Endothelial cell of umbilical vein (primary cell): ENCODE data around the gene SAE1. TPM values are rescaled to one million over a fixed set of nuclear protein-coding genes. Genes with fewer than 3 reads are reported as not detected.
"Not testable (repeated sequence)": the region's sequence is repeated elsewhere in the genome, so short reads cannot be mapped to it uniquely, and the experiment has no call there.

ENCODE experiments used
- BruUV-seq: library from RNA; stranded (reverse); fragments of 400-500 nt; replicated peaks from 2 replicates; lab custom pipeline; 2021; lab: Mats Ljungman, UMichigan
- CTCF ChIA-PET: fragments of 300-600, 350-600 bp; sonication (Branson Sonifier 250); formaldehyde crosslinking; loops from one replicate; lab custom pipeline; 2021; ENCODE audit warnings: antibody characterized with exemption, inconsistent platforms; lab: Charles Lee
- POLR2A ChIA-PET: fragments of 300-600, 350-600 bp; sonication (Branson Sonifier 250); formaldehyde crosslinking; loops from one replicate; lab custom pipeline; 2021; ENCODE audit warnings: antibody characterized with exemption, inconsistent platforms; lab: Charles Lee
- DNase-seq: peaks from one replicate; pipeline ENCODE4 v3.0.0-alpha.2; 2011; ENCODE audit warnings: low read depth, low spot score
- FAIRE-seq: peaks from 2 replicates; lab custom pipeline; 2011; peaks lifted over from hg19 to GRCh38; lab: Jason Lieb, UNC
- H2AFZ ChIP-seq: 2 replicates; pipeline ENCODE4 v1.6.0; 2012; ENCODE audit warnings: low read depth, low read length, control low read depth, inconsistent platforms
- H3K27ac ChIP-seq: 2 replicates; pipeline ENCODE4 v1.5.1; 2011; ENCODE audit warnings: low read depth, mild to moderate bottlenecking, control low read depth, low read length, moderate library complexity; ENCODE audit not compliant: insufficient read depth
- H3K27me3 ChIP-seq, 2 experiments: 2 replicates each; pipeline versions ENCODE4 v1.6.0 to v1.6.1; 2011; ENCODE audit warnings: low read length in 2 of 2, mixed read lengths in 1 of 2; ENCODE audit not compliant: control insufficient read depth in 2 of 2, insufficient read depth in 2 of 2
- H3K36me3 ChIP-seq, 2 experiments: 2 replicates in 1 of 2; 3 replicates in 1 of 2; pipeline ENCODE4 v1.5.1; 2011; ENCODE audit warnings: low read length in 2 of 2, mild to moderate bottlenecking in 1 of 2, moderate library complexity in 1 of 2; ENCODE audit not compliant: control insufficient read depth in 2 of 2, insufficient read depth in 2 of 2; ENCODE audit errors: extremely low read depth in 1 of 2
- H3K4me1 ChIP-seq: 3 replicates; pipeline ENCODE4 v1.5.1; 2011; ENCODE audit warnings: mild to moderate bottlenecking, low read length; ENCODE audit not compliant: control insufficient read depth, insufficient read depth; ENCODE audit errors: extremely low read depth
- H3K4me2 ChIP-seq: 2 replicates; pipeline ENCODE4 v1.6.1; 2011; ENCODE audit warnings: low read length, control low read depth, mixed read lengths; ENCODE audit not compliant: insufficient read depth
- H3K4me3 ChIP-seq, 3 experiments: fragments of 200-600 bp in 1 of 3; sonication (generic), shearing (Covaris generic) in 1 of 3; replicated peaks in 1 of 3; 2 replicates each; pipeline ENCODE4 v1.5.1; 2011 to 2016; ENCODE audit warnings: control low read depth in 3 of 3, low read length in 3 of 3, mild to moderate bottlenecking in 2 of 3, inconsistent platforms in 1 of 3, low read depth in 1 of 3, moderate library complexity in 1 of 3; ENCODE audit not compliant: insufficient read depth in 1 of 3
- H3K79me2 ChIP-seq: 2 replicates; pipeline ENCODE4 v1.6.0; 2012; ENCODE audit warnings: low read length, inconsistent platforms; ENCODE audit not compliant: control insufficient read depth, insufficient read depth
- H3K9ac ChIP-seq: replicated peaks from 2 replicates; pipeline ENCODE3; 2011; ENCODE audit warnings: low read length, control low read depth; ENCODE audit not compliant: insufficient read depth; ENCODE audit errors: extremely low read depth
- H3K9me1 ChIP-seq: replicated peaks from 3 replicates; pipeline ENCODE4 v1.6.0; 2011; ENCODE audit warnings: mild to moderate bottlenecking, low read length; ENCODE audit not compliant: control insufficient read depth, insufficient read depth; ENCODE audit errors: extremely low read depth
- H3K9me3 ChIP-seq: replicated peaks from 2 replicates; pipeline ENCODE4 v1.5.1; 2012; ENCODE audit warnings: low read length, inconsistent platforms; ENCODE audit not compliant: control insufficient read depth, insufficient read depth
- H4K20me1 ChIP-seq: replicated peaks from 2 replicates; pipeline ENCODE3; 2011; ENCODE audit warnings: mild to moderate bottlenecking, low read length; ENCODE audit not compliant: control insufficient read depth, insufficient read depth; ENCODE audit errors: extremely low read depth
- GATA2 ChIP-seq: IDR thresholded peaks from 2 replicates; pipeline ENCODE4 v1.7.0; 2011; ENCODE audit warnings: low read depth, mild to moderate bottlenecking, moderate library complexity, mixed read lengths, low read length; ENCODE audit not compliant: insufficient read length, insufficient read depth
- JUN ChIP-seq: IDR thresholded peaks from 2 replicates; pipeline ENCODE4 v1.6.1; 2011; ENCODE audit warnings: borderline replicate concordance, low read depth; ENCODE audit not compliant: insufficient read length, insufficient read depth
- POLR2A ChIP-seq: IDR thresholded peaks from 2 replicates; pipeline ENCODE4 v1.6.1; 2012; ENCODE audit warnings: low read depth, mild to moderate bottlenecking, control low read depth, low read length
- POLR2AphosphoS5 ChIP-seq: IDR thresholded peaks from 2 replicates; pipeline ENCODE4 v1.6.1; 2012; ENCODE audit warnings: low read depth, mild to moderate bottlenecking, control low read depth, low read length, moderate library complexity; ENCODE audit not compliant: insufficient read depth
- dilution Hi-C: fragments of 300-500 bp; cut with MboI; formaldehyde crosslinking; loops from one replicate; pipeline ENCODE4 v1.15.0; 2019; ENCODE audit warnings: low sequenced_read_pairs; ENCODE audit not compliant: extremely low pct_ligation_motif_present
- intact Hi-C: fragments of 100-400 bp; cut with micrococcal nuclease; formaldehyde crosslinking; loops from one replicate; pipeline ENCODE4 v1.10.0; 2022
- polyA plus RNA-seq, 4 experiments: library from polyadenylated mRNA; depleted of rRNA in 3 of 4; stranded (reverse) in 3 of 4; unstranded in 1 of 4; fragments of >200 nt; gene quantifications; 2 replicates each; pipeline versions ENCODE4 v1.2.1 to v1.2.3, GENCODE V29; 2011 to 2012; ENCODE audit warnings: missing spikeins in 1 of 4
- total RNA-seq: library from RNA; stranded (reverse); gene quantifications from 2 replicates; pipeline ENCODE4 v1.2.3, GENCODE V29; 2021

Gene SAE1
- total and polyA plus RNA-seq, 2 donors (not counting 3 experiments of a cell fraction or from before 2014, with no cell fraction given), result 165 to 219 TPM

- Histone ChIP-seq H3K27ac (no peak overlapping the region), H3K4me2 (no peak overlapping the region), H3K4me1 (no peaks in the 10 kb centered on the region), H3K79me2 (peaks cover 89% of the 10 kb centered on the region), H2AFZ (no peak overlapping the region), H3K36me3 (no peaks in the 10 kb centered on the region), H3K9me1 (no peaks in the 10 kb centered on the region), H3K9ac (no peak overlapping the region), H3K27me3 (no peaks in the 10 kb centered on the region), H3K4me3 (no peak overlapping the region), H3K9me3 (no peaks in the 10 kb centered on the region), H4K20me1 (no peaks in the 10 kb centered on the region)
- FAIRE-seq, result no peak
- POLR2A ChIA-PET, result no interaction called here
- dilution Hi-C loops (no loop called here), intact Hi-C loops (no loop called here)
- no TSS peak for BruUV-seq
- no peak for DNase-seq
- TF ChIP-seq GATA2 (no peak), JUN (no peak), POLR2A (no peak), POLR2AphosphoS5 (no peak)
- CTCF ChIA-PET, result interaction anchor here (1.2 to 2.8 kb wide), 2 partner anchors 21 to 26 kb away, joined by 4 to 12 read pairs; no protein-coding TSS in a partner anchor
Observed at GRCh38 chr19:47100290-47100689, 30.3 kb upstream of the SAE1 start.

- FAIRE-seq, result not testable (repeated sequence)
Observed at GRCh38 chr19:47101116-47101515, 29.5 kb upstream of the SAE1 start.

More at GRCh38 chr19:47101116-47101515, 29.5 kb upstream of the SAE1 start:
- H4K20me1 ChIP-seq, H3K36me3 ChIP-seq, POLR2A ChIA-PET, H3K4me1 ChIP-seq, intact Hi-C loops, BruUV-seq, dilution Hi-C loops, H3K4me3 ChIP-seq, H3K9me3 ChIP-seq, DNase-seq, H3K27me3 ChIP-seq, H2AFZ ChIP-seq, H3K9ac ChIP-seq, H3K27ac ChIP-seq, H3K4me2 ChIP-seq, H3K9me1 ChIP-seq: not testable (repeated sequence)
- CTCF ChIA-PET, result interaction anchor here (2.9 kb wide), 1 partner anchor 22 kb away, joined by 14 read pairs; no protein-coding TSS in a partner anchor
- peaks cover 89% of the 10 kb centered on the region for H3K79me2 ChIP-seq
